Tibial nerve (tissue), 3 donors: ENCODE measurements around the gene IFNB1.

Experiments used
- CTCF ChIP-seq, 5 experiments: fragments of 200-600 bp in 3 of 5; fragments of 450-650 bp in 2 of 5; sonication (generic) in 3 of 5; IDR thresholded peaks; one replicate each; pipeline ENCODE4 v1.5.1; 2016 to 2019; ENCODE audit warnings: antibody characterized with exemption in 5 of 5, mild to moderate bottlenecking in 3 of 5, moderate library complexity in 2 of 5
- POLR2A ChIP-seq, 2 donors: fragments of 450-650 bp; IDR thresholded peaks; one replicate each; pipeline ENCODE4 v1.6.1; 2017; ENCODE audit warnings: antibody characterized with exemption in 2 of 2, mild to moderate bottlenecking in 2 of 2, moderate library complexity in 2 of 2

- TF ChIP-seq POLR2A (IDR thresholded peaks at IDR 0.05) = no peak
- peak in 2 of 5 experiments; percentile 18 to 22 for TF ChIP-seq CTCF (IDR thresholded peaks at IDR 0.05)
Measured at GRCh38 chr9:21070171-21070571, 7.6 kb downstream of the IFNB1 start.
